T-helper 22 cell (primary cell): Measurements from ENCODE around the gene TRAPPC2L.
"Not testable (repeated sequence)": the region's sequence is repeated elsewhere in the genome, so short reads cannot be mapped to it uniquely, and the experiment has no call there.

Source experiments
- DNase-seq: peaks from one replicate; pipeline ENCODE4 v3.0.0-alpha.2; 2020; ENCODE audit warnings: low read depth

The TRAPPC2L gene

GRCh38 chr16:88819126-88819525 lies 37.8 kb upstream of the TRAPPC2L start:
- no peak for DNase-seq

- no peak for DNase-seq
Observed at GRCh38 chr16:88820385-88821025, 36.4 kb upstream of the TRAPPC2L start.

GRCh38 chr16:88821168-88821850 lies 35.6 kb upstream of the TRAPPC2L start:
- no peak for DNase-seq

DNA sequence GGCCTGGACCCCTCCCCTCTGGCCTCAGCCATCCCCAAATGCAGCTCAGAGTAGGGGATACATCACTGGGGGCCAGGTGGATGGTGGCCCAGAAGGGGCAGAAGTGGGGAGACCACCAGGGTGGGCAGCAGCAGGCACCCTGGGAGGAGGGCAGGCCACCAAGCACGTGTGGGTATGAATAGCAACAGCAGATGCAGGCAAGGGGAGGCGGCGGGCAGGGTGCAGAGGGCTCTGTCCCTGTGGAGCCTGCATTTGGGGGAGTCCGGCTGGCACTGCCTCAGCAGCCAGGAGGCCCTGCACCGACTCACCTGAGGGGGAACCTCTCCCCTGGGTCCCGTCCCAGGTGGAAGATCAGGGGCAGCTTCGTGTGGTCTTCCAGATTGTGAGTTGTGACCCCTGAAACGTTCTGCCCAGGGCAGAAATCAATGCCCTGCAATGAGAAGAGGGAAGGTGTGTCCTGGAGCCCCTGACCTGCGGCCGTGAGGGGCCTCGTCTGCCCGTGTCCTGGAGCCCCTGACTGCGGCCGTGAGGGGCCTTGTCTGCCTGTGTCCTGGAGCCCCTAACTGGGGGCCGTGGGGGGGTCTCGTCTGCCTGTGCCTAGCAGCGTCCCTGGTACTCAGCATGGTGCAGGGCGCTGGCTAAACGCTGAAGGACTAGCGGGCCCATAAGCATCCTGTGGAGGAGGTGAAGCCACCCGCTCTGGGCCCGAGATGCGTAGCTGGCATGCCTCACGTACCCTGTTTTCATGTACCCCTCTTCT lies 34.5 kb upstream of the TRAPPC2L start:
- no peak for DNase-seq

DNA sequence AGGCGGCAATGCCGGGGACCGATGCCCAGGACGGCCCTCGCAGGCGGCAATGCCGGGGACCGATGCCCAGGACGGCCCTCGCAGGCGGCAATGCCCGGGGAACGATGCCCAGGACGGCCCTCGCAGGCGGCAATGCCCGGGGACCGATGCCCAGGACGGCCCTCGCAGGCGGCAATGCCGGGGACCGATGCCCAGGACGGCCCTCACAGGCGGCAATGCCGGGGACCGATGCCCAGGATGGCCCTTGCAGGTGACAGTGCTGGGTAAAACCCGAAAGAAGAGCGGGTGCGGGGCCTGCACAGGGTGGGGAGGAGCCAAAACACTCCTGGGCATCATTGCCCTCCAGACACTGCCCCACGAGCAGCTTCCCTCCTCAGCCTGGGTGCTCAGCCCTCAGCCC lies 33.3 kb upstream of the TRAPPC2L start:
- DNase-seq: not testable (repeated sequence)

DNA sequence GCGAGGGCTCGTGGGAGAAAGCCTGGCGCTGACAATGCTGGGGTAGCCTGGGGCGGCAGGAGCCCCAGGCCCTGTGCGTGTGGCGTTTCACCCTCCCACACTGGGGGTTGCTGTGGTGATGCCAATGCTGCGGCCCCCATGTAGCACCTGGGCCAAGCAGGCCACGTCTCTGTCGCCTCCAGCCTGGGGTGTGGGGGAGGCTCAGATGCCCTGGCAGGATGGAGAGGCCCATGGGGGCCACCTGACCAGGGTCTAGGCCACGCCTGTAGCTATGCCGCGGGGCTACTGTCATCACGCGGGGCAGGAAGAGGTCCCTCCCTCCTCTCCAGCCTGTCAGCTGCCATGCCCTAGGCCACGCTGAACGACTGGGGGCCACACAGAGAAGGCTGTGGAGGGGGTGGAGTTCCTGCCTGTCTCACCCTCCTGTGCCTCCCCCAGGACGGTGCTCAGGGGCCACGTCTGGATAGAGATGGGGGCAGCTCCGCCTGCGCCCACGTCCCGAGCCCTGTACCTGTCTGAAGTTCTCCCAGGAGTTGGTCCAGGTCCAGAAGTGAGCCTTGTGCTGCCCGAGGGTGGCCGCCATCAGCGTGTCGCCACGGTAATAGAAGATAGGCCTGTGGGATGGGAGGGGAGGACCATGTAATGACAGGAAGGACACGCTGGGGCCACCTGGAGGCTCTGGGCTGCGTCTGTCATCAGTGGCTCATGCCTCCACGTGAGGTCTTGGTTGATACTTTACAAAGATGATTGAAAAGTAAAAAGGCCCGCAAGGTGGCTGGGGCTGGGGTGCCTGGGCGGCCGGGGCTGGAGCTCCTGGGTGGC lies 32.5 kb upstream of the TRAPPC2L start:
- DNase-seq: no peak

GRCh38 chr16:88825146-88825545 lies 31.8 kb upstream of the TRAPPC2L start:
- DNase-seq: no peak

GRCh38 chr16:88826070-88826840 lies 30.7 kb upstream of the TRAPPC2L start:
- DNase-seq: no peak

DNA sequence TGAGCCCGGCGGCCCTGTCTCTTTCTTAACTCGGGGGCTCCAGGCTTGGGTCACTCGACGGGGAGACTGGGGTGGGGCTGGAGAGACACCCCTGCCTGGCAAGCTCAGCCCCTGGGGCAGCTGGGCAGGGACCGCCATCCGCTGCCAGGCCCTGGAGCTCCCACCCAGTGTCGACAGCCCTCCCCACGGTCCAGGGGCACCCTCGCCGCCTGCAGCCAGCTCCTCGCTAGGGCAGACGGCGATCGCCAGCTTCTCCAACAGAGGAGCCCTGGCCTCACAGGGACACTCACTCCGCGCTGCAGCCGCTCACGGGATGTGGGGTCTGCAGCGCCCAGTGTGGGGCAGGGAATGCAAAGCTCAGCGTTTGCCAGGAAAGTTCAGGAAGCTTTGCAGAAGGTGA lies 29.2 kb upstream of the TRAPPC2L start:
- no peak for DNase-seq

DNA sequence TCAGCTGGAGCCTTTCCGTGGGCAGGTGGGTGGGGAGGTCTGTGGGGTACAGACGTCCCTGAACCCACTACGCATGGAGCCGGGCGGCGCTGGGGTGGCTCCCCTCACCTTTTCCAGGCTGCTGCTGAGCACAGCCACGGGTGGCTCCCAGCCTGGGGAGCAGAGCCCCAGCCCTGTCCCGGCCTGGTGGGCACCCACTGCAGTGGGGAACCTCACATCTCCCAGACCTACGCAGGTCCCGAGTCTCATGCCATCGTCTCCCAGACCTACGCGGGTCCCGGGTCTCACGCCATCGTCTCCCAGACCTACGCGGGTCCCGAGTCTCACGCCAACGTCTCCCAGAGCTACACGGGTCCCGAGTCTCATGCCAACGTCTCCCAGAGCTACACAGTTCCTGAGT lies 28.2 kb upstream of the TRAPPC2L start:
- DNase-seq: no peak

DNA sequence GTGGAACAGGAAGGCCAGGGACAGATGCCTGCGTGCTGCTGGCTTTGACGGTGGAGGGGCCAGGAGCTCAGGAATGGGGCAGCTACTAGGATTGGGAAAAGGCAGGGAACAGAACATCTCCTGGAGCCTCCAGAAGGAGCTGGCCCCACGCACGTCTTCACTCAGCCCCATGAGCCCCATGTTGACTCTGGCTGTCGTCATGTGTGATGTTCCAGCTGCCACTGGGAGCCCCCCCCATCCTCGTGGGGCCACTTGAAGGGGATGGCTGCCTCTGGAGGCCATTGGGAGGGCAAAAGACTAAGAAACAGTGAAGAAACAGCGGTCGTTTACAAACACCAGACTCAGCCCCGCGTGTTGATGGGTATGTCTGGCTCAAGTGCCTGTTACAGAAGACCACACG lies 26.7 kb upstream of the TRAPPC2L start:
- DNase-seq: no peak

GRCh38 chr16:88830783-88831182 lies 26.1 kb upstream of the TRAPPC2L start:
- no peak for DNase-seq

- DNase-seq: no peak
Observed at GRCh38 chr16:88831838-88832237, 25.1 kb upstream of the TRAPPC2L start.

DNA sequence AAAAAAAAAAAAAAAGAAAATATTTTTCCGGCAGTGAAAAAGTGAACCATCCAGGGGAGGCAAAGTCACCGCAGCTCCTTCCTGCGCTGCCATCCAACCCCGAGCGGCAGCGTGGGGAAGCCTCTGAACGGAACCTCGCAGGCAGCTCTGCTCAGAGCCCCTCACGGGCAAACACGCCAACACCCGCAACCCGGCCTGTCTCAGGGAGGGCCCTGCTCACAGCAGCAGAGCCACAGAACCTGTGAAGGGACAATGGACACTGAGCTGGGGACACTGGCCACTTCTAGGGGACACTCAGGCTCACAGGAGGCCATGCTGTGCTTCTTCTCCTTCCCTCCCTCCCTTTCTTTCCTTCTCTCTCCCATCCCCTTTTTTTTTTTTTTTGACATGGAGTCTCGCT lies 23.8 kb upstream of the TRAPPC2L start:
- DNase-seq: no peak

GRCh38 chr16:88834670-88835069 lies 22.3 kb upstream of the TRAPPC2L start:
- no peak for DNase-seq

DNA sequence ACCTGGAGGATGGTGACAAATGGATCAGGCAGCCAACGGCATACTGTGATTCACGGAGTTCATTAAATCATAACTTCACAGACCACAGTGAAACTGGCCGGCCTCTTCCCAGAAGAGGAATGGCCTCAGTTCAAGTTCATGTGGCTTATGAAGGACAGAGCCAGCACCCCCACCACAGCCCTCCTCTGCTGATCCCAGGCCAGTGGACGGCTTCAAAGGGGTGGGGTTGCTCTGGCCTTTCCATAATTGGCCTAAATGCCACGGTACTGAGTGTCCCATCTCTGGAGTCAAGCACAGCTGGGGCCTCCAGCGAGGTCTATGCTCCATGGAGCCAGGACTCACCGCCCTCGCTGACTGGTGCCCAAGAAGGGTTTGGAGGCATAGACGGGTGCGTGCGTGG lies 21.5 kb upstream of the TRAPPC2L start:
- no peak for DNase-seq

DNA sequence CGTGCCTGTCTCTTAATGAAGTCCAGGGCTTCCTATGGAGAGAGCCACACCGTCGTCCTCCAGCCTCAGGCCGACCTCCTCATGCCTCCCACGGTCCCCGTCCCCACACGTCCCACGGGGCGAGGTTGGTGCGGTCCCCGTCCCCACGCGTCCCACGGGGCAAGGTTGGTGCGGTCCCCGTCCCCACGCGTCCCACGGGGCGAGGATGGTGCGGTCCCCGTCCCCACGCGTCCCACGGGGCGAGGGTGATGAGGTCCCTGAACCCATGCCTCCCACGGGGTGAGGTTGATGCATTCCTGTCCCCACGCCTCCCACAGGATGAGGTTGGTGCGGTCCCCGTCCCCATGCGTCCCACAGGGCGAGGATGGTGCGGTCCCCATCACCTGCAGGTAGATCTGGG lies 21.1 kb upstream of the TRAPPC2L start:
- no peak for DNase-seq

- no peak for DNase-seq
Observed at GRCh38 chr16:88836791-88837190, 20.1 kb upstream of the TRAPPC2L start.

DNA sequence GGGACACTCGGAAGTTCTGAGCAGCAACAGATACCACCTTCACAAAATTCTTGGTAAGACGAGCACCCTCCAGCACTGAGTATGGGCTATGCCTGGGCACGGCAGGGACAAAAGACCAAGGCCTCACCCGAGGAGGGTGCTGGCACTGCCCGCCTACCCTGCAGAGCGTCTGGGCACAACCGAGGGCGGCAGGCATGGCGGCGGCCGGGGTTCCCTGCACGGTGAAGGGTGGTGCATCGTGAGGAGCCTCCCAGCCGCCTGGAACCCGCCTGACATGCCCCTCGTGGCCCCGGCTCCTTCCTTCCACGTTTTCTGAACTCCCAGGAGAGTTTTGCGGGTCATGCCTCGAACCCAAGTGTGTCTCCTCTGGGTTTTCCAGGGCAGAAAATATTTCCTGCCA lies 19.1 kb upstream of the TRAPPC2L start:
- no peak for DNase-seq

DNA sequence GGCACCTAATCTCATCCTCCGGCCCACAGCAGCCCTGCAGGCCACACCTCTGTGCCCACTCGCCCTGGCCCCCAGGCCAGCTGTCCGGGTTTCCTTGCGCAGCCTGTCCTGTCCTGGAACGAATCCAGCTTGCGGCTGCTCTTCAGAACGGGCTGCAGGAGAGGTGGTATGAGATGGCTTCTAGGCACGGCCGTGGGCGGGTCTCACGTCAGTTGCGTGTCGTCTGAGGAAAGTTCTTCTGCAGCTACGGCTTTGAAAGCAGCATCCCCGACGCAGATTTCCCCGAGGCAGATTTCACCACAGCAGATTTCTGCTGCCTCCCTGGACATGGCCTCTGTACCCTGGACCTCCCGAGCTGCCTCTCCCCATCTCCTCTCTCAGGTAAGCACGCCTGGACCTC lies 18.4 kb upstream of the TRAPPC2L start:
- no peak for DNase-seq

- no peak for DNase-seq
Observed at GRCh38 chr16:88839026-88839529, 17.8 kb upstream of the TRAPPC2L start.
